Stimulated activated CD4-positive, alpha-beta T cell treated with anti-CD3 and anti-CD28 coated beads, Interleukin-12 subunit alpha, Interleukin-12 subunit beta, amount 100 ng/mL, for 4 hours (primary cell): Measurements from ENCODE around the gene EPHB4.
"Not testable (repeated sequence)": the region's sequence is repeated elsewhere in the genome, so short reads cannot be mapped to it uniquely, and the experiment has no call there.

ENCODE experiments used
- DNase-seq: peaks from one replicate; pipeline ENCODE4 v3.0.0-alpha.2; 2020

Gene EPHB4

GRCh38 chr7:100783804-100784203 lies 43.5 kb downstream of the EPHB4 start:
- no peak for DNase-seq

- DNase-seq: no peak
Measured at GRCh38 chr7:100781255-100781654, 46.1 kb downstream of the EPHB4 start.

- DNase-seq: no peak
Measured at GRCh38 chr7:100779359-100779758, 48.0 kb downstream of the EPHB4 start.

GRCh38 chr7:100778061-100778621 lies 49.2 kb downstream of the EPHB4 start:
- no peak for DNase-seq

DNA sequence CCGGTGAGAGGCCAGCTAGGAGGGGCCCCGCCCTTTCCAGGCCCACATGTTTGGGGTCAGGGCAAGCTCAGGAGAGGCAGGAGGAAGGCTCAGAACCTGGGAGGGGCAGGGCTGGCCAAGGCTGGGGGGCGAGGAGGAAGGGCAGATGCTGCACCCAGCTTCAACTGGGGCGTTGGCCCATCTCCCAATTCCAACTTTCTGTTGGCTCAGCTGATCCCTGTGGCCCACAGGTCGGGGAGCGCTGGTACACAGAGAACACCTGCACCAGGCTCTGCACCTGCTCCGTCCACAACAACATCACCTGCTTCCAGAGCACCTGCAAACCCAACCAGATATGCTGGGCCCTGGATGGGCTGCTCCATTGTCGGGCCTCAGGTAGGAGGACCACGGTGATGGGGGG lies 53.8 kb downstream of the EPHB4 start:
- DNase-seq: no peak

DNA sequence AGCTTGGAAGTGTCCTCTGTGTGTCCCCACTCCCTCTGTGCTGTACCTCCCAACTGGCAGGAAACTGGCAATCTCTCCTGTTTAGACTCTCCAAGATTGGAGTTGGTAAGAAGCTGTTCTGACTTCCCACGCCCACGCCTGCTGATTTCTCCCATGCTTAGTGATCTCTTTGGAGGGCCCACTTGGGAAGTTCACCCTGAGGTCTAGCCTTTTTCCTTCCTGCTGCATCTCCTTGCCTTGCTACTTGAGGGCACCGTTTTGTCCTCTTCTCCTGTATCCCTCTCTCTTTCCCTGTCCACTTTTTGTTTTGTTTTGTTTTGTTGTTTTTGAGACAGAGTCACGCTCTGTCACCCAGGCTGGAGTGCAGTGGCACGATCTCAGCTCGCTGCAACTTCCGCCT lies 58.5 kb downstream of the EPHB4 start:
- no peak for DNase-seq

DNA sequence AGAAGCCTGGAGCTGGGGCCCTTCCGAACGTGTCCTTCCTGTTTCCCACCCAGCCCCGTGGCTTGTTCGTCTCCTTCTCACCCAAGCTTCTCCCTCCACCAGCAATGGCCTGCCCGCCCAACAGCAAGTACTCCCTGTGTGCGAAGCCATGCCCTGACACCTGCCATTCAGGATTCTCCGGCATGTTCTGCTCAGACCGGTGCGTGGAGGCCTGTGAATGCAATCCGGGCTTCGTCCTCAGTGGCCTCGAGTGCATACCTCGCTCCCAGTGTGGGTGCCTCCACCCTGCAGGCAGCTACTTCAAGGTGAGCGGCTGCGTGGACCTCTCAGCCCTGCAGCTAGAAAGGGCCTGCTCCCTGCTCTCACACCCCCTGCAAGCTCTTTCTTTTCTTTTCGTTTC lies 62.1 kb downstream of the EPHB4 start:
- no peak for DNase-seq

DNA sequence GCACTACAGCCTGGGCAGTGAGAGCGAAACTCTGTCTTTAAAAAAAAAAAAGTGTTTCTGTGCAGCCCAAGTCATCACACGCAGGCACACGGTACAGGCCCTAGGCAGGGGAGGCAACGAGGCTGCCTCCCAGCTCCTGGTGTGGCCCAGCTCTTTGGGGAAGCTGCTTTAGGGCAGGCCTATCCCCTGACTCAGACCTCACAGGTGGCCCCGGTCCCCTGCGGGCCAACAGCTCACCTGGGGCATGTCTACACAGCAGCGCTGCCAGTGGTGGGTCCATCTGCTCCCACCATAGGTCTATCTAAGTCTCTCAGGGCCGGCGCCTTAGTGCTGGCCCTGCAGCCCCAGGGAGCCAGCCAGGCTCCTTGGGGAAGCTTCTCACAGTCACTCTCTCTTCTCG lies 62.5 kb downstream of the EPHB4 start:
- no peak for DNase-seq

DNA sequence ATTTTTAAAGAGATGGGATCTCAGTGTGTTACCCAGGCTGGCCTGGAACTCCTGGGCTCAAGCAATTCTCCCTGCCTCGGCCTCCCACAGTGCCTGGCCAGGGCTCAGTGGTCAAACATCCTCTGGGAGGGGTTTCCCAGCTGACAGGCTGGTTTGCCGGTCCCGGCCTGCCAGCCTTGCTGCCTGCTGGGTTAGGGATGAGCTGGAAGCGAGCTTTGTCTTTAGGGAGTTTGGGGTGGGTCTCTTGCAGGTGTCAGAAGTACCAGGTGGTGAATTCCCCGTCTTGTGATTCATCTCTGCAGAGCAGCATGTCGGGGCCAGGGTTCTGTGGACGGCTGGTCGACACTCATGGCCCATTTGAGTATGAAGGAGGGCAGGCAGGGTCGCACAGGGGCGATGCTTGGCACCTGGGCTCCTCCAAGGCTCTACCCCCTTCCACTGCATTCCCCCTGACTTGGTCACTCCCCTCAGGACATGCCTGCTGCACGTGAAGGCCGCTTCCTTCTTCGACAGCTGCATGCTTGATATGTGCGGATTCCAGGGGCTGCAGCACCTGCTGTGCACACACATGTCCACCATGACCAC lies 63.7 kb downstream of the EPHB4 start:
- DNase-seq: no peak

DNA sequence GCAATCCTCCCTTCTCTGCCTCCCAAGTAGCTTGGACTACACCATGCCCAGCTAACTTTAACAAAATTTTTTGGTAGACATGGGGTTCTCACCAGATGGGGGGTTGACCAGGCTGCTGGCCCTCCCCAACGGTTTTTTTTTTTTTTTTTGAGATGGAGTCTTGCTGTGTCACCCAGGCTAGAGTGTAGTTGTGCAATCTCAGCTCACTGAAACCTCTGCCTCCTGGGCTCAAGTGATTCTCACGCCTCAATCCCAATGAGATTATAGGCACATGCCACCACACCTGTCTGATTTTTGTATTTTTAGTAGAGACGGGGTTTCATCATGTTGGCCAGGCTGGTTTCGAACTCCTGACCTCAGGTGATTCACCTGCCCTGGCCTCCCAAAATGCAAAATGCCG lies 64.5 kb downstream of the EPHB4 start:
- DNase-seq: not testable (repeated sequence)

- DNase-seq: no peak
Measured at GRCh38 chr7:100759357-100760171, 67.8 kb downstream of the EPHB4 start.

DNA sequence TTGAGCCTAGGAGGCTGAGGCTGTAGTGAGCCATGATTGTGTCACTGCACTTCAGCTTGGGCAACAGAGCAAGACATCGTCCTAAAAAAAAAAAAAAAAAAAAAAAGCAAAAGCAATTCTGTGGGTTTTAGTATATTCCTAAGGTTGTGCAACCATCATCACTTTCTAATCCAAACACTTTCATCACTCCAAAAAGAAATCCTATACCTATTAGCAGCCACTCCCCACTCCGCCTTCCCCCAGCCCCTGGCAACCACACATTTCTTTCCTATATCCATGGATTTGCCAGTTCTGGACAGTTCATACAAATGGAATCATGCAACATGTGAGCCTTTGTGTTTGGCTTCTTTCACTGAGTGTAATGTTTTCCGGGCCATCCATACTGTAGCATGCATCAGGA lies 73.6 kb downstream of the EPHB4 start:
- DNase-seq: no peak

DNA sequence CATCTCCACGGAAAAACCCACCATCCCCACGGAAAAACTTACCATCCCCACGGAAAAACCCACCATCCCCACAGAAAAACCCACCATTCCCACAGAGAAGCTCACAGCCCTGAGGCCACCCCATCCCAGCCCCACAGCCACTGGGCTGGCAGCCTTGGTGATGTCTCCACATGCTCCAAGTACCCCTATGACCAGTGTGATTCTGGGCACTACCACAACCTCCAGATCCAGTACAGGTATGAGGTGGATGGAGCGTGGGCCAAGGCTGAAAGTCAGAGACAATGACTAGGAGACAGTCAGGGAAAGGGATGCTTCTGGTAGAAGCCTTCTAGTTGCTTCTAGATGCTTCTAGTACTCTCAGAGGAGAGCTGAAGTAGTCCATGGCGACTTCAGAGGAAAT lies 74.3 kb downstream of the EPHB4 start:
- no peak for DNase-seq
